ENCODE measurements around the gene ARHGEF11.

ARHGEF11 gene

DNA sequence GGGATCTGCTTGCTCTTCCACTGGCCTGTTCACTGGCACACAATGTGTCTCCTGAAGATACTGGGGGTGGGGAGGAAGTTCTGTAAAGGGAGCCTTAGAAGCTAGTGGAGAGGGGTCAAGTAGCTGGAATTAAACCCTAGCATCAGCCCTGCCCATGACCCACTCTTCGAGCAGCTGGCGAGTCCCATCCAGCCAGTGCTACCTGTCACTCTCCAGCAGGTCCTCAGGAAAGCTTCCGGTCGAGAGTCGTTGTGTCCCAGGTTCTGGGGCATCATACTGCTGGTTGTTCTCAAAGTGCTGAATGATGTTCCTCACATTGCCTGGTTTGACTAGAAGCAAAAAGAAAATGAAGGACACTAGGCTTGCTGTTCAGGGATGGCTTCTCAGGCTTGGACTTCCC, 94.2 kb downstream of the ARHGEF11 start:
- no peak for DNase-seq (ENCODE audit: low spot score)

DNA sequence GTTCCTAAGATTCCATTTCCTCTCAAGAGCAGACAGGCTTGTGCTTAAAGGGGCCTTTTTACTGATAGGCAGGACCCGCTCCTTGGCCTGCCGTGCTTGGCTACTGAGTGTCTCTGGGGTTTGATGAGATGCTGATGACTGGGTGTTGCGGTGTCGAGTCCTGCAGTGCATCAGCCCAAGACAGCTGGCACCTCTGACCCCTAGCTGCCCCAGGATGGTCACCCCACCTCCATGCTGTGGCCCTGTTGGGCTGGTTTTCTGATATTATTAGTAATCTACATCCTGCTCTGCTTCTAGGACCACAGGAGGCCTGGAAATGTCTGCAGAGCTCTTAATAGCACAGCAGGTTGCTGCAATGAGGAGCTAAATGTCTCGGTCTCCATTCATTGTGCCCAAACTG, 96.4 kb downstream of the ARHGEF11 start:
- no peak for DNase-seq (ENCODE audit: low spot score)

DNA sequence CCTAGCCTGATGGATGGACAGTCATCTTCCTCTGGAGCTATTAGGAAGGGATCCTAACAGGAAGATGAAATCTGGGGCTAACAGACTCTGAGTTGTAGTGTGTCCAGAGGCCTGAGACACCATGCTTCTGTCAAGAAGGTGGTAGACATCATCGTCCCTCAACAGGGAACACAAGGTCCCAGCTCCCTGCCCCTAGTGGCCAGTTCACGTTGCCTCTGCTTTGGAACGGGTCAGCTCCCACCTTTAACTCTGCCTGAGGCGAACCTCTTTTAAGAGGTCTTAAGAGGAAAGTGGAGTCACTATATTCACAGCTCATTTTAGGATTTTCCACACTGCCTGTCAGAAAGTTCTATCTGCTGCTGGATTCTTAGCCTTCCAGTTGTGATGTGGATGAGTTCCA, 96.8 kb downstream of the ARHGEF11 start:
- no peak for DNase-seq (ENCODE audit: low spot score)

DNA sequence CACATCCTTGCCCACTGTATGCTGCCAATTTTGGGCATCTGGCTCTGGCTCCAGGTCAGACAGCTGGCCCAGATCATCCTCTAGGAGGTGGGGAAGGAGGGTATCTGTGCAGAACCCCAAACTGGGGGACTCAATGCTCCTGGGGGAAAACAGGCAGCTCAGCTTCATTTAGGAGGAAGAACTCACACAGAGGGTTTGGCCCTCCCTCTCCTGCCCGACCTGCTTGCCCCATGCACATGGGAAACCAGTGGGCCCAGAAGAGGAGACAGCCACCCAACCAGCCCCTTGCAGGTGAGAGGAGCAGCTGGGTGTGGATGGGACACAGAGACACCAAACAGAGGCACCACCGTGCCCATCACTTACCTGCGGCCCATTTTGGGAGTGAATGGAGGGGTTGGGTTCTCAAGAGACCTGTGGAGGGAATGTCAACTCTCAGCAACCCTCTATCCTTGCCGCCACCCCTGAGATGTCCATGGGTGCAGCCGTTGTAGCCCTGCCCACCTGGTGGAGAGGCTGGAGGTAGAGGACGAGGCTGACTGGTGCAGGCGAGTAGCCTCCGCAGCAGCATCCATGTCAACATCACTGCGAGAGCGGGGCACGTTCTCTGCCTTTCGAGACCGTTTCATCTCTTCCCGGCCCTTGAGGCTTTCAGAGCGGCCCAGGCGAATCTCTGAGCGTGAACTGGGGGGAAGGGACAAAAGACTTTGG, 97.6 kb downstream of the ARHGEF11 start:
- no peak for DNase-seq (ENCODE audit: low spot score)

DNA sequence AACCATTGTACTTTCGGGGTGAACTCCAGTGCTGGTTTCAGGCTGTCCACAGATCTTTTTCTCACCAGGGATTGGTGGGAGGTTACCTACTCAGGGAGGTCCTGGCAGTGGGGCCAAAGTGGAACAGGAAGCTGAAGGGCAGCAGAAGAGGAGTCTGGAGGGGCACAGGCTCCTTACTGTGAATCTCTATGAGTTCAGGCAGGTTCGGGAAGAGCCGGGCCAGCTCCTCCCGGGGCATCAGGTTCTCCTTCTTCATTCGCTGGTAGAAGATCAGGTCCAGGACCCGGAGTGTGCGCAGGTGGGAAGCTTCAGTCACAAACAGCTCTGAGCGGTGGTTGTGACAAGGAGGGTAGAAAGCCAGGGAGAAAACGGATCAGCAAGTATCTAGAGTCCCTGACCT, 98.4 kb downstream of the ARHGEF11 start:
- DNase-seq (ENCODE audit: low spot score), result no peak

DNA sequence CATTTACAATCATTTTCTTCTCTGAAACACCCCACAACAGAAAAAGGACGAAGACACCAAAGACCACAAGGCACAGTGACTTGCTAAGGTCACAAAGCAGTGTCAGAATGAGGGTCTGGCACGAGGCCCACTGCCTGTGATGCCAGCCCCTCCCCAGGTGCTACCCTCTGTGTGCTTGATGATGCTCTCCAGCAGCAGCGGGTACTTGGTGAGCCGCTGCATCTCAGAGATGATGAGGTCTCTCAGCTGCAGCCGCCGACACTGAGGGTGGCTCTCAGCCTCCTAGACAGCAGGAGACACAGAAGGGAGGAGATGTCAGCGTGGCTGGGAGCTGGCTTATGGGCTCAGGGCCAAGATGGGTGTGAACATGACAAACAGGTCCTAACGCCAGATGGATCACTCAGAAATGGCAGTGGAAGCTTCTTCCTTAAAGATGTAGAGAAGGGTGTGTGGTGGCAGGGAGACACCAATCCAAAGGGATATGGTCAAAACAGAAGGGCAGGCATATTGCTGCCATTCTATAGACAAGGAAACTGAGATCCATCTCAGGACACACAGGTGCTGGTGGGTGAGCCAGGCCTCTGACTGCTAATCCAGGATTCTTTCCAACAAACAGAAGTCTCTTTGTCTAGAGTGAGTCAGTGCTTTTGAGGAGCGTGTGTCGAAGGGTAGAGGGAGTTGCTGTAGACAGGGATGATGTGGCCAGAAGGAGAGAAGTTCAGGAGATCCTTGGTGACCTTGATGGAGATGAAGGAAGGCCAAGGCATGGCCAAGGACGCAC, 99.5 kb downstream of the ARHGEF11 start:
- no peak for DNase-seq (ENCODE audit: low spot score)

DNA sequence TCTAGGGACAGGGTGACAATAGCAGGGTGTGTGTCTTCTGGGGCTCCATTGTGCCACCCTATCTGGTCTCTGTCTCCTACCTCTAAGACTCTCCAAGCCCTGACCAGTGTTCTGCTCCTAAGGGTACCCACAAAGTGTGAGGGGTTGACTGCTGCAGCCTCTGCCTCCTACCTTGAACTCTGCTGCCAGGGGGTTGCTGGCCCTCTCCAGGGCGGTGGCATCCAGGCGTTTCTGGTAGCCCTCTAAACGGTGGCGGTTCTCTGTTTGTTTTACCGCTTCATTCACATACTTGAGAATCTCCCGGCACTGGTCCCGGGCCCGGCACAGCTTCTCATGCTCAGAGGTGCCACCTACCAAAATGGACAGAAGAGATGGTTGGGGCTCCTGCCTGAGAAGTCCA, 100.7 kb downstream of the ARHGEF11 start:
- no peak for DNase-seq (ENCODE audit: low spot score)

DNA sequence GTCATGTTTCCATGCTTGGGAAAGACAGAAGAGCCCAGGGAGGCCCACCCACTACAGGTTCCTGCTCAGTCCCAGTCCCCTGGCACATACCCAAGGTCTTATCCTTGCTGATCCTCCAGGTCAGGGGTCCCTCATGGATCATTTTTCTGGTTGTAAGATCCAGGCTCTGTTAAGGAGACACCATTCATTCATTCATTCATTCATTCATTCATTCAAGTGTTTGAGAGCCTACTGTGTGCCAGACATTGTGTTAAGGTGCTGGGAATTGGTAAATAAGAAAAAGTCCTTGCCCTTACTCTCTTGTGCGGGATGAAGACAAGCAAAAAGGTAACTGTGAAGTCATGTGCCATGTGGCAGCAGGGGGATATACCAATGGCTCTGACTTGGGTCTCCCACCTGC, 101.3 kb downstream of the ARHGEF11 start:
- DNase-seq (ENCODE audit: low spot score), result no peak

DNA sequence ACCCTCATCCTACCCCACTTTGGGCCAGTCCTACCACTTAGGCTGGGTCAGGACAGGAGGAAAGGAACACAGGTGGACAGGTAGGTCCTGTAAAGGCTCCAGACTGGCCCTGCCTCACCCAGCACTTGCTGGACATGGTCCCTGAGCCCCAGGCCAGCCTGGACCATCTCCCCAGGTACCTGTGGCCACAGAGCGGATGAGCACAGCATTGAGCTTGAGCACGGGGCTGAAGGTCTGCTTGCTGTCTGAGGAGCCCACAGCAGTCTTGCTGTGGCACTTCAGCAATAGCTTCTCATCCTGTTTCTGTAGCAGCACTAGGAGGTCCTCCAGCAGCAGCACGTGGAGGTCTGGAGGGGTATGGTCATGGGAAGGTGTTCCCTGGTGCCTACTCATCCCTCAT, 101.8 kb downstream of the ARHGEF11 start:
- DNase-seq (ENCODE audit: low spot score), result no peak

DNA sequence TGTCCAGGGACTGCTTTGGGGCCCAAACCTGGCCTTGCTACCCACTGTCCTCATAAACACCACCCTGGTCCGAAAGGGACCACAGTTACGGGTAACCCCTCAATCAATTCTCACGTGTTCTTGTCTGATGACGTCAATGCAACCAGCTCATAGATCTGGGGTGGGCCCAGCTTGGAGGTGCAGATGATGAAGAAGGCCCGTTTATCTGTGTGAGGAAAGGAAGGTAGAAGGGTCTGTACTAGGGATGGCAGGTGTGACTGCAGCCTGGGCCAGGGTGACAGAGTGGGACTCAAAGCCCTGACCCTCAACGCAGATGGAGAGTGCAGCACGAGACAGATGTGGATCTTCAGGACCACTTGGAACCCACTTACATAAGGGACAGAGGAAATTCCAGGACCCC, 103.0 kb downstream of the ARHGEF11 start:
- no peak for DNase-seq (ENCODE audit: low spot score)

DNA sequence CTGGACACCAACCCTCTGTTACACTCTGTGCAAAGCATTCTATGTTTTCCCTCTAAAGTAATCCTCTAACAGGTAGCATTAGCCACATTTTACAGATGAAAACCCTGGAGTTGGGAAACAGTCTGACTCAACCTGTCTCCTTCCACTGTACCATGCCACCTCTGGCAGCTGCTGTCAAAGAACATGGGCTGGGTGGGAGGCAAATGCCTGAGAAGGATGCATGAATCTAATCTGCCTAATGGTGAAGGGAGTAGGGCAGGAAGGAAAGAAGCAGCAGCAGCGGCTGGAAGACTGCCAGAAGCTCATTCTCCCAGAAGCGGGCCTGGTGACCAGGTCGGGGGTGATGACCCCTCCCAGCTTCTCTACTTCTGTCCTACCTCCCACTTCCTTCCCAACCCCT, 103.4 kb downstream of the ARHGEF11 start:
- no peak for DNase-seq (ENCODE audit: low spot score)

DNA sequence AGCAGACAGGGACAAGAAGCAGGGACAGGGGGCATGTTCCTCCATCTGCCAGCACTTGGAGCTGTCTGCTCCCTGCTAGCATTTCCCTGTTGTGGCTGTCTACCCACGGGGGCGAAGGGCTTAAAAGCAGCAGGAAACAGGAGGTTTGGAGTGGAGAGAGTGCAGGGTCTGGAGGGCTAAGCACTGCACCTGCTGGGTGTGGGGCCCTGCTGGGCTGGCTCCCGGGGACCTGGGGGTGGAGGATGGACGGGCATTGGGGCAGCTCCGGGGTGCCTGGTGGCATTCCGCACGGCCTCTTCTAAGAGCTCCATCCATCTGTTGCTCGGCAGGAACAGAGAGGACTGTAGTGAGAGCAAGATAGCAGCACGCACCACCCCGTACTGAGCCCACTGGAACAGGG, 103.9 kb downstream of the ARHGEF11 start:
- no peak for DNase-seq (ENCODE audit: low spot score)

DNA sequence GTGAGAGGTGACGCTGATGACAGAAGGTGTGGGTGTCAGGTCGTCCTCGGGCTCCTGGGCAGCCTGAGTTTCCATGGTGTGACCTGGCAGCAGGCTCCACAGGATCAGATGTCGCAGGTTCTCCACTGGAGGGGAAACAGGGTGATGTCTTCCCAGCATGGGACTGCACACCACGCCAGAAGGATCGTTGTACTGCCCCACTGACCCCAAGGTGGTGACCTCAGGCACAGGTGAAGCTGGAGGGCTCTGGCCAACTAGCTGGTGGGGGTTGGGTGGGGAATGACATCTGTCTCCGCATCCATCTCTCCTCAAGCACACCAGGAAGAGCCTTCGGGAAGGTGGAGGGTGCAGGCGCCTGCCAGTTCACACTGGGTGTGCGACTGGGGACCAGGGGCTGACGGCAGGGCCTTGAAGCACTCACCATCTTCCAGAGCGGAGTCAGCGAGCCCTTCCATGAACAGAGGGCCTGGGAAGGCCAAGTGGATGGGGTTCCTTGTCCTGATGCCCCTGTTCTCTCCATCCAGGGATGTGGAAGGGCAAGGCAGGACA, 105.7 kb downstream of the ARHGEF11 start:
- no peak for DNase-seq (ENCODE audit: low spot score)

DNA sequence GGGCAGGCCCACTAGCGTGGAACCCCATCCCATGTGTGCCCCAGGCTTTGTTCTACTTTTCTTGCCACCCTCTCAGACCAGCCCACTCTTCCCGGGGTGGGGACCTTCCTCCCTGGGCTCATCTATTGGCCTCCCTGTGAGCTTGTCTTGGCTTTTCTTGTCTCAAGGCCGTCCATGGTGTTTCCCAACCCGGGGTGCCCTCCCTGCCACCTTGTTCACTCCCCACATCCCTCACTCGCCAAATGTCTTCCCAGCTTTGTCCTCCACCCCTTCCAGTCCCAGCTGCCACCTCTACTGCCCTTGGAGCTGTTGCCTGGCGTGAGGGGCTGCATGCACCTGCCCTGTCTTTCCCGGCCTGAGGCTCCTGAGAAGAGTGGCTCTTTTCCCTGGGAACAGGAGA, 106.7 kb downstream of the ARHGEF11 start:
- no peak for DNase-seq (ENCODE audit: low spot score)

DNA sequence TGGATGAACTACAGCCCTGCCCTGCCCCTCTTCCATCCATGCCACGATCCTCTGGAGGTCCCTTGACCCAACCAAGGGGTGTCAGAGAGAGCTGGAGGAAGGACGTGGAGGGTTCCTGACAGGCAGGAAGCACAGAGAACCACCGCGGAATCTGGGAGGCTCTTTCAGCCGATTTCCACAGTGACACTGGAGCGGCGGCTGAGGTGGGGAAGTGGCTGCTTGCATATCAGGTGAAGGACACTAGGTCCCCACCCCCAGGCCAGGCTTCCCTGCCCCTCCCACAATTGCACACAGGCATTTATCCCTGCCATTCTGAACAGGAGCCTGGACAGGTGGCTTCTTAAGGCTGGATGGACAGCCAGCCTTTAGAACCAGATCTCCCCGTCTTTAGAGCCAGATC, 107.7 kb downstream of the ARHGEF11 start:
- DNase-seq (ENCODE audit: low spot score), result no peak

DNA sequence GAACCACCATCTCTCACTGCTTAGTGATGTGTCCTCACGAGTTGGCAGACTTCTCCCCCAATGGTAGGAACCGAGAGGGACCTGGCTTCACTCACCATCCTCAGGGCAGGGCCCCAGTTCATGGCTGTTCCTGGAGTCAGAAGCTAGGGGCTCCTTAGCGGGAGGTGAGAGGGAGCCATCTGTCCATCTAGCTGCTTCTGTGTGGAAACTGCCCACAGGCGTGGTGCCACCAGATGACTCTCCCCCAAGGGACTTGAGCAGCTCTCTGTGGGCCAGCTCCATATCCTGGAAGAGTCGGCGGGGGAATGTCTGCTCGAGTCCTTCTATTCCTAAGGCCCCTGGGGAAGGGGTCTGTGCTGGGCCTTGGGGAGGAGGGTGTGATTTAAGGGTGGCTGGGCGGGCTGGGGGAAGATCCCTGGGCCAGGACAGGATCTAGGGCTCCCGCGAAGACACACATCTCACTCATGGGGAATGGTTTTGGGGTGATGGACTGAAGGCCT, 108.8 kb downstream of the ARHGEF11 start:
- no peak for DNase-seq (ENCODE audit: low spot score)

DNA sequence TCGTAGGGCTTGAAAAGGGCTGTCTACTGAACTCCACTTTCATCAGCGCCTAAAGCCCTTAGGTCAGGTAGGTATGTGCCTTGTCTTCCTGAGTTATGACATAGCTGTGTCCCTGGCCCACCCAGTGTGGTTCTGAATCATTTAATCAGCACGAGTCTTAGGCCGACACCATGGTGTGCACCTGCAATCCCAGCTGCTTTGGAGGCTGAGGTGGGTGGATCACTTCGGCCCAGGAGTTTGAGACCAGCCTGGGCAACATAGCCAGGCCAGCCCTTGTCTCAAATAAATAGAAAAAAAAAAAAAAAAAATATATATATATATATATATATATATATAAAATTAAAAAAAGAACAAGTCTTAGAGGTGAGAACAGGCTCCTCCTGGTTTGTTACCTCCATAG, 109.4 kb downstream of the ARHGEF11 start:
- DNase-seq (ENCODE audit: low spot score), result no peak

DNA sequence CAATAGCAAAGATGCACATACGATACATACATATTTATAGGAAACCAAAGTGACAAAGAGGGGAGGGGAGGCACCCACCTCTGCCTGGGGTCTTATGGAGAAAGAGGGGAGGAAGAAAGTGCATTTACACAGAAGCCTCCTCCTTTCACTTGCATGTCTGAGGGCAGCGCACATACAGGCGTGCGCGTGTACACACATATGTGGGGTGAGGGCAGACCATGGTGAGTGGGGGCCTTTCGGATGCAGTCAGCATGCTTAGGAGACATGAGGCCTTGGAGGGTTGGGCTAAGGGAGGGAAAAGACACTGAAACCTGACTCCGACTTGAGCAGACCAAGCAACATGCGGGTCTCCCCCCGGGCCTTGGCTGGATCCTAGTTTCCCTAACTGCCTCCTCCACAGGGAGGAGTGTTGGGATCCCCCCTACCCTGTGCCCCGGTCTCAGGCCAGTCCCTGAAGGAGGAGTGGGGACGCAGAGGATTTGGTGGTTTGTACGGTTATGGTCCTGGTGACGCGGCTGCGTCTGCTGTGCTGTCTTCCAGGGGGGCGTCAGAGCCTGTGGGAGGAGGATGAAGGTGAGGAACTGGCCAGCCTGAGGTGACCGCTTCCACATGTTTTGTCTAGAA, 109.9 kb downstream of the ARHGEF11 start:
- DNase-seq (ENCODE audit: low spot score), result no peak

DNA sequence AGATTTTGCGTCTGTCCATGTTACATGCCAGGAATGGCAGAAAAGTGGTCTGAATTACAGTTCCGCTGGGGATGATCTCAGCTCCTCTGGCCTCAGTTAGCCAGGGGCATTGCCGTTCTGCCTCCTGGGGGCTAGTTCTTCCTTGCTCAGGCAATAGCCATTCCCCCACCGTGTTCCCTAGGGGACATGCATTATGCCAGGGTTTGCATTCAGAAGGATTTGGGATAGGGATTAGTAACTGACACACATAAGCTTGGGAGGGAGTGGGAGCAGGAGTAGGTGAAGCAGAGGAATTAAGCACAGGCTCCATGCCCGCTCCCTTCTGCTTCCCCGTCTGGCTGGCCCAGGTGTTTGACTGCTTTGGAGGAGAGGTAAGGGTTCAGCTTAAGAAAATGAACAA, 112.4 kb downstream of the ARHGEF11 start:
- no peak for DNase-seq (ENCODE audit: low spot score)

DNA sequence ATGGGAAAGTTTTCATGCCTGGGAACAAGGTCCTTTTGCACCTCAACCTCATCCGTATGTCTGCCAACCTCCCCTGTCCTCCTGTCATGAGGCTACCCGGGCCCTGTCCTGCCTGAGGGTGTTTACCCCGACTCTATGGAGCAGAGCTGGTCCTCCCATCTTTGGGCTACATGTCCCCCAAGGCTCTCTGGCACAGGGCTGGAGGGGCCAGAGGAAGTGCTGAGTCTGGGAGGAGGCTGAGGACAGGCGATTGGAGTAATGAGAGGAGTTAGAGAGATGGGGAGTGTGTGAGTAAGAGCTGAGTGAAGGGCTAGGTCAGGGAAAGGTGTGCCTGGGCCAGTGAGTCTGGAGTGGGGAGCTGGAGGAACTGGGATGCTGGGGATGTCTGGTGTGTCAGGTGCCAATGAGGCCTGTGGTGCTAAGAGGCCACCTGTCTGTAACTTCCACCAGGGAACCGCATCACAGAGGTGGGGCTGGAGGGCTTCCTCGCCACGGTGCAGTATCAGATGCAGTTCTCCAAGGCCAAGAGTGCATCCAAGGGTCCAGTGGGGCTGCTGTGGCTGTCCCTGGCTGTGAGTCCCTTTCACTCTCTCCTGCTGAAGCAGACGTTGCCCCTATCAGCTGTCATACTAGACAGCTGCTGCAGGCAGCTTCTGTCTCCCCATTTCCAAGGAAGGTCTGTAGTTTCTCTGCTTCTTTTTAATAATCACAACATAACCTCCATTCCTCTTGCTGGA, 113.4 kb downstream of the ARHGEF11 start:
- no peak for DNase-seq (ENCODE audit: low spot score)

DNA sequence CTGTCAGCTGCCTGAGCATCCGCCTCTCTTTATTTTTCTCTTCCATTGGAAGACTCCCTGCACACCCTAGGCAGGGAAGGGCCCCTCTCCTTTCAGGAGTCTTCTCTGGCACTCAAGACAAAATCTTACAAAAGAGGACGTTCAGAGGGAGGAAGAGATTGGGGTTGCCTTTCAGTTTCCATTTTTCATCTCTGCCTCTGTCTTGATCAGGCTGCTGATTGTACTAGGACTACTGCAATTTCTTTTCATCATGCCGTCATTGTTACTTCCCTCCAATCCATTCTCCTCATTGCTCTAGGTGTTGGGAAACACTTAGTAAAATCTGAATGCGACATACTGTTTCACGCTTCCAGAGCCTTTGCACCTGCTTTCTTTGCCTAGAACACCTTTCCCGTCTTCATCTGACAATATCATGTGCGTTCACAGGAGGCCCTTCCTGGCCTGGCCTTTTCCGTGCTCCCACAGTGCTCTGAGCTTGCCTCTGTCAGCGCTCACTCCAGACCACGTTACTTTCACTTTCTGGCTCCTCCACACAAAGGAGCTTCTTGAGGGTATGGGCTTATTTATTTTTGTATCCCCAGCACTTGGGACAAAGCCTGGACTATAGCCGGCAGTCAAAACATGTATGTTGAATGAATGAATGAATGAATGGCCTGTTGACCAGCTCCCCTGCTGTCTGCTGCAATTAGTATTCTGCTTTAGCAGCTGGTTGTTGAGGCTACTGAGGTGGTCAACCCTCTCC, 114.2 kb downstream of the ARHGEF11 start:
- DNase-seq (ENCODE audit: low spot score), result no peak
